Thoracic aorta (tissue), 2 donors: ENCODE measurements around the gene FBH1. TPM values are rescaled to one million over a fixed set of nuclear protein-coding genes. Genes with fewer than 3 reads are reported as not detected.
"Not testable (repeated sequence)": the region's sequence is repeated elsewhere in the genome, so short reads cannot be mapped to it uniquely, and the experiment has no call there.

Experiments
- ATAC-seq: fragments of 150-250 bp; one replicate; pipeline ENCODE4 v1.8.0; 2017; ENCODE audit warnings: low read depth; ENCODE audit not compliant: insufficient number of reproducible peaks, low FRiP score
- DNase-seq: peaks from one replicate; pipeline ENCODE4 v3.0.0-alpha.2; 2020; ENCODE audit warnings: low spot score
- H3K27ac ChIP-seq, 2 donors: fragments of 200-600 bp; sonication (generic); 1 replicate in 1 of 2; 2 replicates in 1 of 2; pipeline ENCODE4 v1.5.1; 2016; ENCODE audit warnings: mild to moderate bottlenecking in 2 of 2, moderate library complexity in 2 of 2
- H3K27me3 ChIP-seq: fragments of 200-600 bp; sonication (generic); replicated peaks from 2 replicates; pipeline ENCODE4 v1.6.0; 2016; ENCODE audit warnings: mild to moderate bottlenecking; ENCODE audit not compliant: insufficient read depth
- H3K36me3 ChIP-seq: fragments of 200-600 bp; sonication (generic); one replicate; pipeline ENCODE4 v1.5.1; 2016
- H3K4me1 ChIP-seq, 2 donors: fragments of 200-600 bp; sonication (generic); 1 replicate in 1 of 2; 2 replicates in 1 of 2; pipeline versions ENCODE4 v1.5.1 to v1.6.0; 2016; ENCODE audit warnings: low read depth in 2 of 2, mild to moderate bottlenecking in 1 of 2; ENCODE audit not compliant: control insufficient read depth in 1 of 2
- H3K4me3 ChIP-seq: fragments of 200-600 bp; sonication (generic); 2 replicates; pipeline ENCODE4 v1.5.1; 2016; ENCODE audit warnings: mild to moderate bottlenecking
- H3K9me3 ChIP-seq: fragments of 200-600 bp; sonication (generic); 2 replicates; pipeline ENCODE4 v1.5.1; 2016
- CTCF ChIP-seq: fragments of 200-600 bp; sonication (generic); IDR thresholded peaks from one replicate; pipeline ENCODE4 v1.5.1; 2019; ENCODE audit warnings: antibody characterized with exemption
- total RNA-seq, 2 donors: library from RNA; depleted of rRNA; stranded (reverse); fragments of >200 nt; gene quantifications; one replicate each; pipeline versions ENCODE4 v1.1.0 to v1.2.3, GENCODE V29; 2016

The FBH1 gene
- total RNA-seq, 2 donors from 2014 or later, result 93.7 to 94.1 TPM

- no peak overlapping the region for H3K4me3 ChIP-seq
- TF ChIP-seq CTCF, result no peak
These were observed 20.9 kb upstream of the FBH1 start for GRCh38 chr10:5869156-5869555.

GRCh38 chr10:5871596-5871995, 18.4 kb upstream of the FBH1 start:
- Histone ChIP-seq H3K36me3 (no peaks in the 10 kb centered on the region), H3K4me1 (no peaks in the 10 kb centered on the region), H3K27me3 (no peaks in the 10 kb centered on the region), H3K27ac (no peak overlapping the region), H3K4me3 (no peak overlapping the region), H3K9me3 (no peaks in the 10 kb centered on the region)
- DNase-seq (no peak), ATAC-seq (no peak)
- TF ChIP-seq CTCF, result no peak

More at GRCh38 chr10:5869156-5869555, 20.9 kb upstream of the FBH1 start:
- no peaks in the 10 kb centered on the region for H3K36me3 ChIP-seq
- H3K27ac ChIP-seq, result no peak overlapping the region
- no peaks in the 10 kb centered on the region for H3K9me3 ChIP-seq
- ATAC-seq, result no peak
- H3K27me3 ChIP-seq, result no peaks in the 10 kb centered on the region
- DNase-seq, result no peak
- H3K4me1 ChIP-seq, result no peaks in the 10 kb centered on the region

GRCh38 chr10:5873515-5873995, 16.5 kb upstream of the FBH1 start:
- Histone ChIP-seq H3K27ac (no peak overlapping the region), H3K36me3 (peaks cover 12% of the 10 kb centered on the region), H3K4me3 (no peak overlapping the region), H3K4me1 (no peaks in the 10 kb centered on the region), H3K9me3 (no peaks in the 10 kb centered on the region), H3K27me3 (no peaks in the 10 kb centered on the region)
- no peak for DNase-seq
- peak; percentile 75 for TF ChIP-seq CTCF
- ATAC-seq, result no peak

GRCh38 chr10:5876181-5876768, 13.8 kb upstream of the FBH1 start:
- DNase-seq (no peak), ATAC-seq (no peak)
- Histone ChIP-seq H3K27ac (no peak overlapping the region), H3K4me1 (no peaks in the 10 kb centered on the region), H3K9me3 (no peaks in the 10 kb centered on the region), H3K4me3 (no peak overlapping the region), H3K27me3 (no peaks in the 10 kb centered on the region), H3K36me3 (peaks cover 12% of the 10 kb centered on the region)
- TF ChIP-seq CTCF, result no peak

GRCh38 chr10:5877041-5877440, 13.0 kb upstream of the FBH1 start:
- not testable (repeated sequence) for H3K4me3 ChIP-seq, H3K9me3 ChIP-seq, ATAC-seq, H3K4me1 ChIP-seq, DNase-seq, H3K27me3 ChIP-seq, H3K27ac ChIP-seq
- H3K36me3 ChIP-seq, result peaks cover 14% of the 10 kb centered on the region

GRCh38 chr10:5882961-5883360, 7.1 kb upstream of the FBH1 start:
- peaks cover 3 to 10% of the 10 kb centered on the region in 2 donors for H3K4me1 ChIP-seq
- H3K4me3 ChIP-seq, result no peak overlapping the region
- ATAC-seq (no peak), DNase-seq (no peak)
- no peaks in the 10 kb centered on the region for H3K27me3 ChIP-seq
- no peaks in the 10 kb centered on the region for H3K9me3 ChIP-seq
- TF ChIP-seq CTCF, result no peak
- no peak overlapping the region for H3K27ac ChIP-seq
- peaks cover 14% of the 10 kb centered on the region for H3K36me3 ChIP-seq
